ENCODE measurements around the gene ACAP2. TPM values are rescaled to one million over a fixed set of nuclear protein-coding genes. Genes with fewer than 3 reads are reported as not detected.

Gene ACAP2
- polyA plus RNA-seq, 2 of the 4 experiments (the other 2 are of a cell fraction), result 7.8 to 26.0 TPM

- TF ChIP-seq KDM5A (IDR thresholded peaks at IDR 0.05) (no peak), ZFP36 (IDR thresholded peaks at IDR 0.05; ENCODE audit: borderline replicate concordance, partially characterized antibody) (no peak), E2F6 (IDR thresholded peaks at IDR 0.05; ENCODE audit: borderline replicate concordance, low read depth) (no peak), CEBPB (IDR thresholded peaks at IDR 0.05) (no peak), CBX8 (IDR thresholded peaks at IDR 0.05) (no peak), CBX2 (IDR thresholded peaks at IDR 0.05; ENCODE audit: borderline replicate concordance, low read depth) (no peak), HES2 (IDR thresholded peaks at IDR 0.05) (no peak), CHD4 (IDR thresholded peaks at IDR 0.05; ENCODE audit: borderline replicate concordance) (no peak)
- TF ChIP-seq, protein P1, sequence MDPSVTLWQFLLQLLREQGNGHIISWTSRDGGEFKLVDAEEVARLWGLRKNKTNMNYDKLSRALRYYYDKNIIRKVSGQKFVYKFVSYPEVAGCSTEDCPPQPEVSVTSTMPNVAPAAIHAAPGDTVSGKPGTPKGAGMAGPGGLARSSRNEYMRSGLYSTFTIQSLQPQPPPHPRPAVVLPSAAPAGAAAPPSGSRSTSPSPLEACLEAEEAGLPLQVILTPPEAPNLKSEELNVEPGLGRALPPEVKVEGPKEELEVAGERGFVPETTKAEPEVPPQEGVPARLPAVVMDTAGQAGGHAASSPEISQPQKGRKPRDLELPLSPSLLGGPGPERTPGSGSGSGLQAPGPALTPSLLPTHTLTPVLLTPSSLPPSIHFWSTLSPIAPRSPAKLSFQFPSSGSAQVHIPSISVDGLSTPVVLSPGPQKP (IDR thresholded peaks at IDR 0.05; ENCODE audit: low read depth, low read length), result no peak
- Histone ChIP-seq H3K9me3 (no peaks in the 10 kb centered on the region), H3K4me2 (no peak overlapping the region), H3K4me1 (peaks cover 5% of the 10 kb centered on the region; the same call in 1 of the 3 replicates), H3K27ac (no peak overlapping the region), H3K4me3 (no peak overlapping the region)
- CTCF ChIA-PET, result no interaction called here
- no peak for FAIRE-seq
- POLR2A ChIA-PET, result no interaction called here
- ATAC-seq, result no peak
- DNase-seq (ENCODE audit: low read depth in 1 of 2, low spot score in 1 of 2), result no peak
- 86% methylated on average over 4 of the region's 4 CpGs for WGBS (ENCODE audit: missing lambda C conversion rate)
These were observed 38.9 kb downstream of the ACAP2 start for GRCh38 chr3:195403841-195404408.

- peaks cover 5% of the 10 kb centered on the region; the same call in 1 of the 3 replicates for H3K4me1 ChIP-seq
- WGBS (ENCODE audit: missing lambda C conversion rate), result 91% methylated on average over 4 of the region's 4 CpGs
- no peak overlapping the region for H3K4me2 ChIP-seq
- H3K9me3 ChIP-seq, result no peaks in the 10 kb centered on the region
- H3K4me3 ChIP-seq, result no peak overlapping the region
- TF ChIP-seq, protein P2, sequence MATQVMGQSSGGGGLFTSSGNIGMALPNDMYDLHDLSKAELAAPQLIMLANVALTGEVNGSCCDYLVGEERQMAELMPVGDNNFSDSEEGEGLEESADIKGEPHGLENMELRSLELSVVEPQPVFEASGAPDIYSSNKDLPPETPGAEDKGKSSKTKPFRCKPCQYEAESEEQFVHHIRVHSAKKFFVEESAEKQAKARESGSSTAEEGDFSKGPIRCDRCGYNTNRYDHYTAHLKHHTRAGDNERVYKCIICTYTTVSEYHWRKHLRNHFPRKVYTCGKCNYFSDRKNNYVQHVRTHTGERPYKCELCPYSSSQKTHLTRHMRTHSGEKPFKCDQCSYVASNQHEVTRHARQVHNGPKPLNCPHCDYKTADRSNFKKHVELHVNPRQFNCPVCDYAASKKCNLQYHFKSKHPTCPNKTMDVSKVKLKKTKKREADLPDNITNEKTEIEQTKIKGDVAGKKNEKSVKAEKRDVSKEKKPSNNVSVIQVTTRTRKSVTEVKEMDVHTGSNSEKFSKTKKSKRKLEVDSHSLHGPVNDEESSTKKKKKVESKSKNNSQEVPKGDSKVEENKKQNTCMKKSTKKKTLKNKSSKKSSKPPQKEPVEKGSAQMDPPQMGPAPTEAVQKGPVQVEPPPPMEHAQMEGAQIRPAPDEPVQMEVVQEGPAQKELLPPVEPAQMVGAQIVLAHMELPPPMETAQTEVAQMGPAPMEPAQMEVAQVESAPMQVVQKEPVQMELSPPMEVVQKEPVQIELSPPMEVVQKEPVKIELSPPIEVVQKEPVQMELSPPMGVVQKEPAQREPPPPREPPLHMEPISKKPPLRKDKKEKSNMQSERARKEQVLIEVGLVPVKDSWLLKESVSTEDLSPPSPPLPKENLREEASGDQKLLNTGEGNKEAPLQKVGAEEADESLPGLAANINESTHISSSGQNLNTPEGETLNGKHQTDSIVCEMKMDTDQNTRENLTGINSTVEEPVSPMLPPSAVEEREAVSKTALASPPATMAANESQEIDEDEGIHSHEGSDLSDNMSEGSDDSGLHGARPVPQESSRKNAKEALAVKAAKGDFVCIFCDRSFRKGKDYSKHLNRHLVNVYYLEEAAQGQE (IDR thresholded peaks at IDR 0.05), result no peak
- TF ChIP-seq, protein P3, sequence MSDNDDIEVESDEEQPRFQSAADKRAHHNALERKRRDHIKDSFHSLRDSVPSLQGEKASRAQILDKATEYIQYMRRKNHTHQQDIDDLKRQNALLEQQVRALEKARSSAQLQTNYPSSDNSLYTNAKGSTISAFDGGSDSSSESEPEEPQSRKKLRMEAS (IDR thresholded peaks at IDR 0.05), result no peak
- TF ChIP-seq TP53 (CRISPR knock-in tag; IDR thresholded peaks at IDR 0.05) (no peak), HOXA7 (CRISPR knock-in tag; IDR thresholded peaks at IDR 0.05) (no peak), FOSB (CRISPR knock-in tag; IDR thresholded peaks at IDR 0.05) (no peak), ZNF302 (CRISPR knock-in tag; IDR thresholded peaks at IDR 0.05) (no peak), RAD21 (conservative IDR thresholded peaks at IDR 0.05 in 1 of 2, IDR thresholded peaks at IDR 0.05 in 1 of 2) (no peak), FOXS1 (CRISPR knock-in tag; IDR thresholded peaks at IDR 0.05) (no peak), RNF2 (IDR thresholded peaks at IDR 0.05; ENCODE audit: borderline replicate concordance, low read depth) (no peak), CHD2 (IDR thresholded peaks at IDR 0.05; ENCODE audit: low read length, partially characterized antibody) (no peak), JUN (IDR thresholded peaks at IDR 0.05) (no peak), SREBF2 (IDR thresholded peaks at IDR 0.05) (no peak)
- no peak overlapping the region for H3K27ac ChIP-seq
- no peak for ATAC-seq
- FAIRE-seq, result no peak
- ChIA-PET POLR2A (no interaction called here), CTCF (no interaction called here)
- DNase-seq (ENCODE audit: low read depth in 1 of 2, low spot score in 1 of 2), result no peak
These were observed 39.6 kb downstream of the ACAP2 start for GRCh38 chr3:195403244-195403643.

Measured in A549 (cell line).